Neural progenitor cell (in vitro differentiated cells): ENCODE data around the gene IFIT5.
"Not testable (repeated sequence)": the region's sequence is repeated elsewhere in the genome, so short reads cannot be mapped to it uniquely, and the experiment has no call there.

Experiments
- CTCF ChIP-seq: fragments of 200-600 bp; sonication (generic); IDR thresholded peaks from 2 replicates; pipeline ENCODE4 v1.5.1; 2017; ENCODE audit warnings: antibody characterized with exemption, mild to moderate bottlenecking
- EZH2 ChIP-seq: fragments of 200-600 bp; sonication (generic); IDR thresholded peaks from 2 replicates; pipeline ENCODE4 v1.6.1; 2017; ENCODE audit warnings: antibody characterized with exemption, mild to moderate bottlenecking, moderate library complexity
- EZH2phosphoT487 ChIP-seq: fragments of 200-600 bp; sonication (generic); IDR thresholded peaks from 2 replicates; pipeline ENCODE4 v1.6.1; 2017; ENCODE audit warnings: antibody characterized with exemption

GRCh38 chr10:89444819-89445218, 30.5 kb downstream of the IFIT5 start:
- not testable (repeated sequence) for TF ChIP-seq CTCF, EZH2, EZH2phosphoT487
